ENCODE results near the gene TXLNA.

GRCh38 chr1:32186077-32186476, 6.6 kb downstream of the TXLNA start:
- TF ChIP-seq CTCF (conservative IDR thresholded peaks at IDR 0.05) (no peak), ZFX (IDR thresholded peaks at IDR 0.05) (no peak)

Measured in C4-2B (cell line).